Measurements from ENCODE around the gene TMC2. TPM values are rescaled to one million over a fixed set of nuclear protein-coding genes. Genes with fewer than 3 reads are reported as not detected.

The TMC2 gene
- total and polyA plus RNA-seq, 2 of the 8 experiments (the other 6 are each of a cell fraction or from before 2014, with no cell fraction given): not detected

GRCh38 chr20:2612073-2612472 lies 75.7 kb downstream of the TMC2 start (continued):
- no peak for TF ChIP-seq KDM4A (IDR thresholded peaks at IDR 0.05; ENCODE audit: low read depth, low read length, severe bottlenecking)
- TF ChIP-seq SAP30 (IDR thresholded peaks at IDR 0.05; ENCODE audit: insufficient read depth, insufficient replicate concordance, low read length): no peak
- TF ChIP-seq, protein P1, sequence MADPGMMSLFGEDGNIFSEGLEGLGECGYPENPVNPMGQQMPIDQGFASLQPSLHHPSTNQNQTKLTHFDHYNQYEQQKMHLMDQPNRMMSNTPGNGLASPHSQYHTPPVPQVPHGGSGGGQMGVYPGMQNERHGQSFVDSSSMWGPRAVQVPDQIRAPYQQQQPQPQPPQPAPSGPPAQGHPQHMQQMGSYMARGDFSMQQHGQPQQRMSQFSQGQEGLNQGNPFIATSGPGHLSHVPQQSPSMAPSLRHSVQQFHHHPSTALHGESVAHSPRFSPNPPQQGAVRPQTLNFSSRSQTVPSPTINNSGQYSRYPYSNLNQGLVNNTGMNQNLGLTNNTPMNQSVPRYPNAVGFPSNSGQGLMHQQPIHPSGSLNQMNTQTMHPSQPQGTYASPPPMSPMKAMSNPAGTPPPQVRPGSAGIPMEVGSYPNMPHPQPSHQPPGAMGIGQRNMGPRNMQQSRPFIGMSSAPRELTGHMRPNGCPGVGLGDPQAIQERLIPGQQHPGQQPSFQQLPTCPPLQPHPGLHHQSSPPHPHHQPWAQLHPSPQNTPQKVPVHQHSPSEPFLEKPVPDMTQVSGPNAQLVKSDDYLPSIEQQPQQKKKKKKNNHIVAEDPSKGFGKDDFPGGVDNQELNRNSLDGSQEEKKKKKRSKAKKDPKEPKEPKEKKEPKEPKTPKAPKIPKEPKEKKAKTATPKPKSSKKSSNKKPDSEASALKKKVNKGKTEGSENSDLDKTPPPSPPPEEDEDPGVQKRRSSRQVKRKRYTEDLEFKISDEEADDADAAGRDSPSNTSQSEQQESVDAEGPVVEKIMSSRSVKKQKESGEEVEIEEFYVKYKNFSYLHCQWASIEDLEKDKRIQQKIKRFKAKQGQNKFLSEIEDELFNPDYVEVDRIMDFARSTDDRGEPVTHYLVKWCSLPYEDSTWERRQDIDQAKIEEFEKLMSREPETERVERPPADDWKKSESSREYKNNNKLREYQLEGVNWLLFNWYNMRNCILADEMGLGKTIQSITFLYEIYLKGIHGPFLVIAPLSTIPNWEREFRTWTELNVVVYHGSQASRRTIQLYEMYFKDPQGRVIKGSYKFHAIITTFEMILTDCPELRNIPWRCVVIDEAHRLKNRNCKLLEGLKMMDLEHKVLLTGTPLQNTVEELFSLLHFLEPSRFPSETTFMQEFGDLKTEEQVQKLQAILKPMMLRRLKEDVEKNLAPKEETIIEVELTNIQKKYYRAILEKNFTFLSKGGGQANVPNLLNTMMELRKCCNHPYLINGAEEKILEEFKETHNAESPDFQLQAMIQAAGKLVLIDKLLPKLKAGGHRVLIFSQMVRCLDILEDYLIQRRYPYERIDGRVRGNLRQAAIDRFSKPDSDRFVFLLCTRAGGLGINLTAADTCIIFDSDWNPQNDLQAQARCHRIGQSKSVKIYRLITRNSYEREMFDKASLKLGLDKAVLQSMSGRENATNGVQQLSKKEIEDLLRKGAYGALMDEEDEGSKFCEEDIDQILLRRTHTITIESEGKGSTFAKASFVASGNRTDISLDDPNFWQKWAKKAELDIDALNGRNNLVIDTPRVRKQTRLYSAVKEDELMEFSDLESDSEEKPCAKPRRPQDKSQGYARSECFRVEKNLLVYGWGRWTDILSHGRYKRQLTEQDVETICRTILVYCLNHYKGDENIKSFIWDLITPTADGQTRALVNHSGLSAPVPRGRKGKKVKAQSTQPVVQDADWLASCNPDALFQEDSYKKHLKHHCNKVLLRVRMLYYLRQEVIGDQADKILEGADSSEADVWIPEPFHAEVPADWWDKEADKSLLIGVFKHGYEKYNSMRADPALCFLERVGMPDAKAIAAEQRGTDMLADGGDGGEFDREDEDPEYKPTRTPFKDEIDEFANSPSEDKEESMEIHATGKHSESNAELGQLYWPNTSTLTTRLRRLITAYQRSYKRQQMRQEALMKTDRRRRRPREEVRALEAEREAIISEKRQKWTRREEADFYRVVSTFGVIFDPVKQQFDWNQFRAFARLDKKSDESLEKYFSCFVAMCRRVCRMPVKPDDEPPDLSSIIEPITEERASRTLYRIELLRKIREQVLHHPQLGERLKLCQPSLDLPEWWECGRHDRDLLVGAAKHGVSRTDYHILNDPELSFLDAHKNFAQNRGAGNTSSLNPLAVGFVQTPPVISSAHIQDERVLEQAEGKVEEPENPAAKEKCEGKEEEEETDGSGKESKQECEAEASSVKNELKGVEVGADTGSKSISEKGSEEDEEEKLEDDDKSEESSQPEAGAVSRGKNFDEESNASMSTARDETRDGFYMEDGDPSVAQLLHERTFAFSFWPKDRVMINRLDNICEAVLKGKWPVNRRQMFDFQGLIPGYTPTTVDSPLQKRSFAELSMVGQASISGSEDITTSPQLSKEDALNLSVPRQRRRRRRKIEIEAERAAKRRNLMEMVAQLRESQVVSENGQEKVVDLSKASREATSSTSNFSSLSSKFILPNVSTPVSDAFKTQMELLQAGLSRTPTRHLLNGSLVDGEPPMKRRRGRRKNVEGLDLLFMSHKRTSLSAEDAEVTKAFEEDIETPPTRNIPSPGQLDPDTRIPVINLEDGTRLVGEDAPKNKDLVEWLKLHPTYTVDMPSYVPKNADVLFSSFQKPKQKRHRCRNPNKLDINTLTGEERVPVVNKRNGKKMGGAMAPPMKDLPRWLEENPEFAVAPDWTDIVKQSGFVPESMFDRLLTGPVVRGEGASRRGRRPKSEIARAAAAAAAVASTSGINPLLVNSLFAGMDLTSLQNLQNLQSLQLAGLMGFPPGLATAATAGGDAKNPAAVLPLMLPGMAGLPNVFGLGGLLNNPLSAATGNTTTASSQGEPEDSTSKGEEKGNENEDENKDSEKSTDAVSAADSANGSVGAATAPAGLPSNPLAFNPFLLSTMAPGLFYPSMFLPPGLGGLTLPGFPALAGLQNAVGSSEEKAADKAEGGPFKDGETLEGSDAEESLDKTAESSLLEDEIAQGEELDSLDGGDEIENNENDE (IDR thresholded peaks at IDR 0.05; ENCODE audit: insufficient replicate concordance, low read length): no peak

All from H1 (cell line).